DOHH2 (cell line): Measurements from ENCODE around the gene RBM5.

Source experiments
- H3F3A ChIP-seq: fragments of 200-600 bp; sonication (generic), shearing (Covaris generic); 2 replicates; pipeline ENCODE4 v1.6.0; 2016; ENCODE audit warnings: antibody characterized with exemption, mild to moderate bottlenecking; ENCODE audit not compliant: control insufficient read depth, insufficient read depth
- H3K27ac ChIP-seq: fragments of 200-600 bp; sonication (generic); 2 replicates; pipeline ENCODE4 v1.5.1; 2014; ENCODE audit warnings: low read depth, mild to moderate bottlenecking, low read length, moderate library complexity
- H3K27me3 ChIP-seq: fragments of 200-600 bp; sonication (generic); 2 replicates; pipeline ENCODE4 v1.6.1; 2014; ENCODE audit warnings: mild to moderate bottlenecking, low read length, mixed read lengths; ENCODE audit not compliant: control insufficient read depth
- H3K36me3 ChIP-seq: fragments of 200-600 bp; sonication (generic); 2 replicates; pipeline ENCODE4 v1.6.1; 2014; ENCODE audit warnings: mild to moderate bottlenecking, low read length, moderate library complexity, mixed read lengths; ENCODE audit not compliant: control insufficient read depth
- H3K4me1 ChIP-seq: fragments of 200-600 bp; sonication (generic); 2 replicates; pipeline ENCODE4 v1.6.1; 2014; ENCODE audit warnings: mild to moderate bottlenecking, low read length, mixed read lengths; ENCODE audit not compliant: control insufficient read depth
- H3K4me2 ChIP-seq: fragments of 200-600 bp; sonication (generic); 2 replicates; pipeline ENCODE4 v1.6.0; 2014; ENCODE audit warnings: mild to moderate bottlenecking, low read length, moderate library complexity
- H3K4me3 ChIP-seq: fragments of 200-600 bp; sonication (generic); 2 replicates; pipeline ENCODE4 v1.5.1; 2014; ENCODE audit warnings: mild to moderate bottlenecking, low read length, mixed read lengths
- H3K79me2 ChIP-seq: fragments of 200-600 bp; sonication (generic); 2 replicates; pipeline ENCODE4 v1.6.1; 2014; ENCODE audit warnings: mild to moderate bottlenecking, low read length, mixed read lengths; ENCODE audit not compliant: control insufficient read depth
- H3K9me2 ChIP-seq: fragments of 200-600 bp; sonication (generic); replicated peaks from 2 replicates; pipeline ENCODE4 v1.6.1; 2014; ENCODE audit warnings: mild to moderate bottlenecking, low read length, mixed read lengths; ENCODE audit not compliant: control insufficient read depth
- H3K9me3 ChIP-seq: fragments of 200-600 bp; sonication (generic); 2 replicates; pipeline ENCODE4 v1.6.1; 2014; ENCODE audit warnings: antibody characterized with exemption, low read length, mixed read lengths; ENCODE audit not compliant: control insufficient read depth, insufficient read depth
- H4K20me1 ChIP-seq: fragments of 200-600 bp; sonication (generic); 2 replicates; pipeline ENCODE4 v1.6.0; 2014; ENCODE audit warnings: low read depth, mild to moderate bottlenecking, antibody characterized with exemption, low read length, moderate library complexity; ENCODE audit not compliant: control insufficient read depth, insufficient read depth
- CTCF ChIP-seq: fragments of 200-600 bp; sonication (generic); IDR thresholded peaks from one replicate; pipeline ENCODE4 v1.5.1; 2014; ENCODE audit warnings: antibody characterized with exemption, mild to moderate bottlenecking, low read depth, low read length; ENCODE audit not compliant: poor library complexity, severe bottlenecking
- EZH2phosphoT487 ChIP-seq: fragments of 200-600 bp; sonication (generic); IDR thresholded peaks from 2 replicates; pipeline ENCODE4 v1.6.1; 2017; ENCODE audit warnings: borderline replicate concordance, mild to moderate bottlenecking, antibody characterized with exemption, low read length, moderate library complexity, mixed read lengths

RBM5 gene

GRCh38 chr3:50120364-50121071 lies 31.8 kb downstream of the RBM5 start:
- Histone ChIP-seq H3K79me2 (no peaks in the 10 kb centered on the region), H3K4me2 (no peak overlapping the region), H4K20me1 (no peaks in the 10 kb centered on the region), H3K9me3 (no peaks in the 10 kb centered on the region), H3K27me3 (no peaks in the 10 kb centered on the region), H3K4me1 (no peaks in the 10 kb centered on the region), H3K27ac (no peak overlapping the region), H3K4me3 (no peak overlapping the region), H3K36me3 (peaks cover 55% of the 10 kb centered on the region), H3K9me2 (no peaks in the 10 kb centered on the region), H3F3A (peaks cover 13% of the 10 kb centered on the region)
- no peak for TF ChIP-seq EZH2phosphoT487
- no peak for TF ChIP-seq CTCF

DNA sequence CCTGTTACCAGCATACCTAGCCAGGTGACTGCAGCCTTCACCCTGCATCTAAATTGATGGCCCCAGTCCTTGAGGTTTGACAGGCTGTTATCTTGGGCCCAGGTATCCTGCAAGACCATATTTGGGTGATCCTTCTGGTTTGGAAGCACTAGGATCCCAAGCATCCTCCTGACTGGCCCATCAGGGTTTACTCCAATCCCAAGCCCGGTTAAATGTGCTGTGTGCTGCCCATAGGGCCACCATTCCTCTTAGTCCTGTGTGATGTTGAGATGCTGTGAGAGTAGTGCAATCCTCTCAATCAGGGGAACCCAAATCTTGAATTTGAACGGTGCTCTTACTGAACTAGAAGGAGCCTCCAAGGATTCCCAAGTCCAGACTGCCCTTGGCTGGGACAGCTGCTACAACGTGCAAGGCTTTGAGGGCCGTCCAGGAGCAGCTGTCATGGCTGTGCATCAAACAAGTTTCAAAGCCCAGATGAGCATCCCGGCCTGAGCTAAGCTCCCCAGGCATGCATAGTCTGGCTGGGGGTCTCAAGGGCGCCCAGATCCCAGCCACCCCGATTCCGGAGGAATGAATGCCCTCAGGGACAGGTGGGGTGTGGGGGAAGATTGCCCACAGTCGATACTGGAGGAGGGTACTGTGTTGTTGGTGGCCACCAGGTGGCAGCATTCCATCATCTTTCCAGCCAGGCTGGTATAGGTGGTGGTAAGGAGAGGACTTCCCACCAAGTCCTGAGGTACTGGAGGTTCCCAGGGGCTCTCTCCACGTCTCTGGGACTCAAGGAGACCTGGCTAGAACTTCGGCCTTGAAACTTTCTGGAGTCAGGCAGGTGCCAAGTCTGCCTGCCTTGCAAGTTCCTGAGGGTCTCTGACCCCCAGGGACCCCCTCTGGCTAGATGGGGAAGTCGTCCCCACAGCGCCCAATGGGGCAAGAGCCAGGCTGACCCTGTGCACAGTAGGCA lies 32.6 kb downstream of the RBM5 start:
- Histone ChIP-seq H3F3A (peaks cover 13% of the 10 kb centered on the region), H3K36me3 (peaks cover 47% of the 10 kb centered on the region), H3K4me1 (no peaks in the 10 kb centered on the region), H3K9me2 (no peaks in the 10 kb centered on the region), H3K27ac (no peak overlapping the region), H3K4me2 (no peak overlapping the region), H4K20me1 (no peaks in the 10 kb centered on the region), H3K27me3 (no peaks in the 10 kb centered on the region), H3K4me3 (no peak overlapping the region), H3K79me2 (no peaks in the 10 kb centered on the region), H3K9me3 (no peaks in the 10 kb centered on the region)
- no peak for TF ChIP-seq EZH2phosphoT487
- peak; percentile 91 for TF ChIP-seq CTCF

DNA sequence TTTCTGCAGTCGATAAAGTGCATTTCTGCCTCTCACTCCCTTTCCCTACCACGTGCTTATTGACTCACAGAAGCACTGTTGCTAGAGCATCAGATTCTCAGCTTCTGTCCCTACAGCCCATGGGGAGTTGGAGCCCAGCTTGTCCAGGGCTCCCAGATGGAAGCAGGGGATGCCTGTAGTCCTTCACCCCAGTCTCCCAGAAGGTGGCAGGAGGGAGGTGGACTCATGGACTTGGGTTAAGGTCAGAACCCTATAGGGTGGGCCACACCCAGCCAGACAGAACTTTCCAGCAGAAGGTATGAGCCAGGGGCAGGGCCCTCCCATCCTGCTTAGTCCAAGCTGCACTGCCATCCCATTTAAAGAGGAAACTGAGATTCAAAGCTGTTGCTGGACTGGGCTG lies 33.4 kb downstream of the RBM5 start:
- no peak overlapping the region for H3K4me3 ChIP-seq
- H3F3A ChIP-seq: peaks cover 11% of the 10 kb centered on the region
- no peaks in the 10 kb centered on the region for H3K79me2 ChIP-seq
- no peaks in the 10 kb centered on the region for H3K9me3 ChIP-seq
- no peaks in the 10 kb centered on the region for H3K9me2 ChIP-seq
- H3K36me3 ChIP-seq: peaks cover 40% of the 10 kb centered on the region
- no peaks in the 10 kb centered on the region for H3K4me1 ChIP-seq
- 0 out of 2 replicates have a peak, but pooled peaks cover under 1% of the 10 kb centered on the region for H3K27me3 ChIP-seq
- H4K20me1 ChIP-seq: no peaks in the 10 kb centered on the region
- no peak overlapping the region for H3K4me2 ChIP-seq
- H3K27ac ChIP-seq: no peak overlapping the region
- TF ChIP-seq EZH2phosphoT487 (no peak), CTCF (no peak)
